Measurements from ENCODE around the gene VWA8. TPM values are rescaled to one million over a fixed set of nuclear protein-coding genes. Genes with fewer than 3 reads are reported as not detected.

The VWA8 gene
- total RNA-seq, 1 experiment from 2014 or later, result 21.4 TPM

DNA sequence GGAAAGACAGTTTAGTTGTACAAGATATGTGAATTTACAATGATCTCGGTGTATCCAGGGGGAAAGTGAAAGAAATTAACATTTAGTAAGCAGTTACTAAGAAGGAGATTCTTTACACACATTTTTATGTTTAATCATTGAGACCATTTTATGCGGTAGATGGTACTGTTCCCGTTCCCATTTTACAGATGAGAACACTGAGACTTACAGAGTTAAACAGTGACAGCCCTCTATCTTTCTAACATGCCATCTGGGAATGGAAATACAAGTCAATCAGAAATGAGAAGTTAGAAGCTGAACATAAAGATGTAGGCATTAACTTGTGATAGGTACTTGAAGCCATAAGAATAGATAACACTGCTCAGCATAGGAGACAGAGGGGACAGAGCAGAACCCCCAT lies 144.9 kb downstream of the VWA8 start:
- no peaks in the 10 kb centered on the region for H3K4me1 Mint-ChIP-seq (ENCODE audit: insufficient read depth, unreplicated experiment)
- intact Hi-C loops (cut with micrococcal nuclease), result no loop called here
- no peak overlapping the region for H3K4me3 Mint-ChIP-seq (ENCODE audit: unreplicated experiment)
- H3K9me3 Mint-ChIP-seq (ENCODE audit: unreplicated experiment), result no peaks in the 10 kb centered on the region
- no peaks in the 10 kb centered on the region for H3K27me3 Mint-ChIP-seq (ENCODE audit: insufficient read depth, unreplicated experiment)
- CTCF ChIA-PET, result interaction anchor here (0.6 kb wide), 2 partner anchors 134 to 211 kb away, joined by 3 to 4 read pairs; no protein-coding TSS in a partner anchor
- POLR2A ChIA-PET, result no interaction called here
- peaks cover 16% of the 10 kb centered on the region for H3K36me3 Mint-ChIP-seq (ENCODE audit: insufficient read depth, unreplicated experiment)
- no TSS peak for BruUV-seq (replicated peaks)
- TF ChIP-seq, protein P1, sequence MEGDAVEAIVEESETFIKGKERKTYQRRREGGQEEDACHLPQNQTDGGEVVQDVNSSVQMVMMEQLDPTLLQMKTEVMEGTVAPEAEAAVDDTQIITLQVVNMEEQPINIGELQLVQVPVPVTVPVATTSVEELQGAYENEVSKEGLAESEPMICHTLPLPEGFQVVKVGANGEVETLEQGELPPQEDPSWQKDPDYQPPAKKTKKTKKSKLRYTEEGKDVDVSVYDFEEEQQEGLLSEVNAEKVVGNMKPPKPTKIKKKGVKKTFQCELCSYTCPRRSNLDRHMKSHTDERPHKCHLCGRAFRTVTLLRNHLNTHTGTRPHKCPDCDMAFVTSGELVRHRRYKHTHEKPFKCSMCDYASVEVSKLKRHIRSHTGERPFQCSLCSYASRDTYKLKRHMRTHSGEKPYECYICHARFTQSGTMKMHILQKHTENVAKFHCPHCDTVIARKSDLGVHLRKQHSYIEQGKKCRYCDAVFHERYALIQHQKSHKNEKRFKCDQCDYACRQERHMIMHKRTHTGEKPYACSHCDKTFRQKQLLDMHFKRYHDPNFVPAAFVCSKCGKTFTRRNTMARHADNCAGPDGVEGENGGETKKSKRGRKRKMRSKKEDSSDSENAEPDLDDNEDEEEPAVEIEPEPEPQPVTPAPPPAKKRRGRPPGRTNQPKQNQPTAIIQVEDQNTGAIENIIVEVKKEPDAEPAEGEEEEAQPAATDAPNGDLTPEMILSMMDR (IDR thresholded peaks at IDR 0.05; ENCODE audit: unreplicated experiment), result no peak
- no peak for DNase-seq (ENCODE audit: unreplicated experiment)
- no peak overlapping the region for H3K27ac Mint-ChIP-seq (ENCODE audit: low read depth, unreplicated experiment)

DNA sequence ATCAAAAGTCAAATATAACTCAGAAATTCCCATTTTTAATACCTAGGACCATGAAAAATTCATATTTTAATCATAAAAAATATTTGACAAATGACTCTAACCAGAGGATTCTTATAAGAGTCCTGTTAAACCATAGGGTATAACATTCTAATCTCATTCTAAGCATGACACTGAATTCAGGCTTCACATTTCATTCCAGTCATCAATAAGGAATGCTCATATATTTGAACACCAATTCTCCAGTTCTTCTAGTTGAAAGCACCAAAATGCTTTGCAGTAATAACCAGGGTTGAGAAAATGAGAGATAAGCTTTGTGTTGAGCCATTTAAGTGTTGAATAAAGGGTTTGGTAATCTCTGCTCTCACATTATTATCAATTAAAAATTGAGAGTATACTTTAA lies 147.5 kb downstream of the VWA8 start:
- peaks cover 7% of the 10 kb centered on the region for H3K9me3 Mint-ChIP-seq (ENCODE audit: unreplicated experiment)
- no peaks in the 10 kb centered on the region for H3K27me3 Mint-ChIP-seq (ENCODE audit: insufficient read depth, unreplicated experiment)
- H3K4me1 Mint-ChIP-seq (ENCODE audit: insufficient read depth, unreplicated experiment), result no peaks in the 10 kb centered on the region
- H3K27ac Mint-ChIP-seq (ENCODE audit: low read depth, unreplicated experiment), result no peak overlapping the region
- TF ChIP-seq, protein P1 (IDR thresholded peaks at IDR 0.05; ENCODE audit: unreplicated experiment), result no peak
- BruUV-seq (replicated peaks), result no TSS peak
- ChIA-PET POLR2A (interaction anchor here (0.6 kb wide), 1 partner anchor 87 kb away, joined by 3 read pairs; no protein-coding TSS in a partner anchor), CTCF (no interaction called here)
- no peak for DNase-seq (ENCODE audit: unreplicated experiment)
- intact Hi-C loops (cut with micrococcal nuclease), result no loop called here
- peaks cover 17% of the 10 kb centered on the region for H3K36me3 Mint-ChIP-seq (ENCODE audit: insufficient read depth, unreplicated experiment)
- no peak overlapping the region for H3K4me3 Mint-ChIP-seq (ENCODE audit: unreplicated experiment)

DNA sequence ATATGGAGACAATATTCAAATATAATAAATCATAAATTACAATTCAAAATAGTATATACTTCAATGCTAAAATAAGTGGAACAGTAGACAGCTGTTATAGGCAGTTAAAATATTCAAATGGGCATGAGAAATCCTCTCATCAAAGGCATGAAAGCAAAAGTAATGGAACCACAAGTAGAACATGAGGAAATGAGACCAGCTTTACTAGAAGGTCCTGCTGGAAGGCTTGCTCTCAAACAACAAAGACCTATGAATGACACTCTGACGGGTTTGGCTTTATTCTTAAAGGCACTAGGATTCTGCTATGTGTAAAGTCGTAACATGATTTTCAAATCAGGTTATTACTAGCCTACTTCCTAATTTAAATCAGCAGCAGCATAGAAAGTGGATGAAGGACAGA lies 148.1 kb downstream of the VWA8 start:
- no TSS peak for BruUV-seq (replicated peaks)
- POLR2A ChIA-PET, result no interaction called here
- no peak for DNase-seq (ENCODE audit: unreplicated experiment)
- Mint-ChIP-seq H3K27me3 (ENCODE audit: insufficient read depth, unreplicated experiment) (no peaks in the 10 kb centered on the region), H3K36me3 (ENCODE audit: insufficient read depth, unreplicated experiment) (peaks cover 18% of the 10 kb centered on the region), H3K4me3 (ENCODE audit: unreplicated experiment) (no peak overlapping the region), H3K4me1 (ENCODE audit: insufficient read depth, unreplicated experiment) (no peaks in the 10 kb centered on the region), H3K9me3 (ENCODE audit: unreplicated experiment) (peaks cover 7% of the 10 kb centered on the region), H3K27ac (ENCODE audit: low read depth, unreplicated experiment) (no peak overlapping the region)
- TF ChIP-seq, protein P1 (IDR thresholded peaks at IDR 0.05; ENCODE audit: unreplicated experiment), result no peak
- CTCF ChIA-PET, result no interaction called here
- intact Hi-C loops (cut with micrococcal nuclease), result no loop called here

DNA sequence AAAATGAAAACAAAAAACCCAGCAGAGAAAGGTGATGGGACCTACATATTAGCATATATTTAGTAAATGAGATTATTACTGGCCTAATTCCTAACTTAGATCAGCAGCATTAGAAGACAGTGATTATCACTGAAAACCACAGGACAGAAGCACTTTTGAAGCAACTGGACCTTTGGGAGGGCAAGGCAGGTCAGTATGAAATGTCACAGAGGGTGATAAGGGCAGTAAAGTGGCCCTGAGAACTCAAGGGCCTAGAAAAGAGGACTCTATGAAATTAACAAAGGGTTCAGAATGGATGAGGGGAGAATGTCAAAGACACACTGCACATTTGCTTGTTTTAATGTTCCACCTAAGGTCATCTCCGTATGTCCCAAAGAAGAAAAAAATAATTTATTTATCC lies 148.7 kb downstream of the VWA8 start:
- no peak for DNase-seq (ENCODE audit: unreplicated experiment)
- intact Hi-C loops (cut with micrococcal nuclease), result no loop called here
- TF ChIP-seq, protein P1 (IDR thresholded peaks at IDR 0.05; ENCODE audit: unreplicated experiment), result no peak
- H3K9me3 Mint-ChIP-seq (ENCODE audit: unreplicated experiment), result peaks cover 7% of the 10 kb centered on the region
- CTCF ChIA-PET, result no interaction called here
- H3K27me3 Mint-ChIP-seq (ENCODE audit: insufficient read depth, unreplicated experiment), result no peaks in the 10 kb centered on the region
- POLR2A ChIA-PET, result interaction anchor here (0.8 kb wide), 1 partner anchor 11 kb away, joined by 3 read pairs; no protein-coding TSS in a partner anchor
- H3K4me3 Mint-ChIP-seq (ENCODE audit: unreplicated experiment), result no peak overlapping the region
- peaks cover 24% of the 10 kb centered on the region for H3K36me3 Mint-ChIP-seq (ENCODE audit: insufficient read depth, unreplicated experiment)
- BruUV-seq (replicated peaks), result no TSS peak
- H3K4me1 Mint-ChIP-seq (ENCODE audit: insufficient read depth, unreplicated experiment), result no peaks in the 10 kb centered on the region
- no peak overlapping the region for H3K27ac Mint-ChIP-seq (ENCODE audit: low read depth, unreplicated experiment)

All from MCF 10A (cell line).